HG02759 (cell line): Measurements from ENCODE around the gene ZDHHC1.
"Not testable (repeated sequence)": the region's sequence is repeated elsewhere in the genome, so short reads cannot be mapped to it uniquely, and the experiment has no call there.

Experiments
- ATAC-seq: cut with Tn5 transposase; IDR thresholded peaks from one replicate; pipeline ENCODE4 v1.9.1; 2021; ENCODE audit warnings: mild to moderate bottlenecking, moderate library complexity; ENCODE audit not compliant: unreplicated experiment

ZDHHC1 gene

GRCh38 chr16:67378642-67379041 is 37.6 kb downstream of the ZDHHC1 start:
- ATAC-seq: no peak

GRCh38 chr16:67376012-67376411 is 40.3 kb downstream of the ZDHHC1 start:
- not testable (repeated sequence) for ATAC-seq

- no peak for ATAC-seq
Measured at GRCh38 chr16:67372664-67373063, 43.6 kb downstream of the ZDHHC1 start.

GRCh38 chr16:67370661-67371060 is 45.6 kb downstream of the ZDHHC1 start:
- ATAC-seq: no peak

GRCh38 chr16:67364600-67365235 is 51.6 kb downstream of the ZDHHC1 start:
- ATAC-seq: no peak

- ATAC-seq: no peak
Measured at GRCh38 chr16:67361038-67361437, 55.2 kb downstream of the ZDHHC1 start.

- ATAC-seq: not testable (repeated sequence)
Measured at GRCh38 chr16:67359540-67360269, 56.6 kb downstream of the ZDHHC1 start.

GRCh38 chr16:67357561-67357960 is 58.7 kb downstream of the ZDHHC1 start:
- ATAC-seq: no peak

GRCh38 chr16:67356396-67356795 is 59.9 kb downstream of the ZDHHC1 start:
- ATAC-seq: no peak

GRCh38 chr16:67352463-67352862 is 63.8 kb downstream of the ZDHHC1 start:
- not testable (repeated sequence) for ATAC-seq

- ATAC-seq: no peak
Measured at GRCh38 chr16:67350324-67350723, 66.0 kb downstream of the ZDHHC1 start.

- ATAC-seq: no peak
Measured at GRCh38 chr16:67349172-67349571, 67.1 kb downstream of the ZDHHC1 start.

GRCh38 chr16:67346341-67346740 is 69.9 kb downstream of the ZDHHC1 start:
- ATAC-seq: no peak

GRCh38 chr16:67345401-67345800 is 70.9 kb downstream of the ZDHHC1 start:
- ATAC-seq: no peak
